ENCODE results near the gene ANO1.

DNA sequence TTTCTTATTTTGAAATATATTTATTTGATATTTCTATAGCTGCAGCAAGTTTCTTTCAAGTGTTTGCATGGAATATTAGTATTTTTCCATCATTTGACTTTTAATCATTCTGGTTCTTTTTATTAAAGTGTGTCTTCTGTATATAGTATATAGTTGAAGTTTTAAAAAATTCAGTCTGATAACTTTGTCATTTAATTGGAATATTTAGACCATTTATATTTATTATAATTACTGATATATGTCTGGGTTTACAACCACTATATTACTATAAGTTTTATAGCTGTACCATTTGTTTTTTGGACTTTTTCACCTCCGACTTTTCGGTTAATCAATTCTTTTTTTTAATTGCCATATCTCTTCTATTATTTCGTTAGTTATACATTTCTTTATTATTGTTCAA lies 22.7 kb upstream of the ANO1 start:
- no peak for TF ChIP-seq CTCF (IDR thresholded peaks at IDR 0.05; ENCODE audit: low read length)
- TF ChIP-seq EZH2 (IDR thresholded peaks at IDR 0.05; ENCODE audit: borderline replicate concordance, low read length) = no peak
